ENCODE results near the gene FAM83G. TPM values are rescaled to one million over a fixed set of nuclear protein-coding genes. Genes with fewer than 3 reads are reported as not detected.

FAM83G gene
- total RNA-seq, 6 experiments from 2014 or later: 10.1 to 41.7 (median 21.5) TPM

- ATAC-seq (no peak), DNase-seq (peak in 2 of 3 donors; percentile 15 to 28)
- WGBS (ENCODE audit: insufficient coverage, low coverage, low lambda C conversion rate, missing lambda C conversion rate): 73% methylated on average over 4 of the region's 22 CpGs
- H3K4me3 ChIP-seq: no peak overlapping the region
- no peak for TF ChIP-seq POLR2A (IDR thresholded peaks at IDR 0.05)
- no peak for TF ChIP-seq CTCF (IDR thresholded peaks at IDR 0.05)
- H3K36me3 ChIP-seq: no peaks in the 10 kb centered on the region
- H3K27me3 ChIP-seq: no peaks in the 10 kb centered on the region
- H3K4me1 ChIP-seq: no peaks in the 10 kb centered on the region
- no peaks in the 10 kb centered on the region for H3K9me3 ChIP-seq
- H3K27ac ChIP-seq: no peak overlapping the region
- intact Hi-C loops (cut with DNase I): no loop called here
Observed at GRCh38 chr17:19024101-19025078, 19.8 kb upstream of the FAM83G start.

- ATAC-seq (no peak), DNase-seq (peak in 2 of 3 donors; percentile 9 to 27)
- intact Hi-C loops (cut with DNase I): no loop called here
- no peak for TF ChIP-seq POLR2A (IDR thresholded peaks at IDR 0.05)
- TF ChIP-seq CTCF (IDR thresholded peaks at IDR 0.05): no peak
- WGBS (ENCODE audit: insufficient coverage, low coverage, low lambda C conversion rate, missing lambda C conversion rate): 88% methylated on average over 4 of the region's 9 CpGs
- Histone ChIP-seq H3K36me3 (no peaks in the 10 kb centered on the region), H3K27ac (no peak overlapping the region), H3K27me3 (no peaks in the 10 kb centered on the region), H3K4me3 (no peak overlapping the region), H3K9me3 (no peaks in the 10 kb centered on the region), H3K4me1 (no peaks in the 10 kb centered on the region)
Observed at GRCh38 chr17:19023209-19023999, 18.8 kb upstream of the FAM83G start.

- no CpG with 5 or more reads among the region's 6 CpGs for WGBS (ENCODE audit: insufficient coverage, low coverage, low lambda C conversion rate, missing lambda C conversion rate)
- H3K9me3 ChIP-seq: no peaks in the 10 kb centered on the region
- H3K36me3 ChIP-seq: no peaks in the 10 kb centered on the region
- no peaks in the 10 kb centered on the region for H3K27me3 ChIP-seq
- no peak overlapping the region for H3K27ac ChIP-seq
- no peak overlapping the region for H3K4me3 ChIP-seq
- no peaks in the 10 kb centered on the region for H3K4me1 ChIP-seq
- intact Hi-C loops (cut with DNase I): no loop called here
- TF ChIP-seq POLR2A (IDR thresholded peaks at IDR 0.05) (no peak), CTCF (IDR thresholded peaks at IDR 0.05) (no peak)
- ATAC-seq: no peak
- DNase-seq: peak in 1 of 3 donors; percentile 41
Observed at GRCh38 chr17:19022747-19023146, 18.2 kb upstream of the FAM83G start.

GRCh38 chr17:19022128-19022527 lies 17.6 kb upstream of the FAM83G start:
- WGBS (ENCODE audit: insufficient coverage, low coverage, low lambda C conversion rate, missing lambda C conversion rate): 100% methylated on average over 1 of the region's 5 CpGs
- Histone ChIP-seq H3K4me1 (no peaks in the 10 kb centered on the region), H3K36me3 (no peaks in the 10 kb centered on the region), H3K4me3 (no peak overlapping the region), H3K27me3 (no peaks in the 10 kb centered on the region), H3K9me3 (no peaks in the 10 kb centered on the region), H3K27ac (no peak overlapping the region)
- ATAC-seq (no peak), DNase-seq (peak in 1 of 3 donors; percentile 37)
- TF ChIP-seq POLR2A (IDR thresholded peaks at IDR 0.05): no peak
- TF ChIP-seq CTCF (IDR thresholded peaks at IDR 0.05): no peak
- intact Hi-C loops (cut with DNase I): no loop called here
